ENCODE results near the gene CACNG5. TPM values are rescaled to one million over a fixed set of nuclear protein-coding genes. Genes with fewer than 3 reads are reported as not detected.

CACNG5 gene
- total RNA-seq, 1 experiment from 2014 or later: not detected

- in situ Hi-C loops (cut with HindIII; ENCODE audit: low sequenced_read_pairs): no loop called here
- DNase-seq (ENCODE audit: low spot score): no peak
These were observed 94.0 kb downstream of the CACNG5 start for GRCh38 chr17:66928949-66929348.

GRCh38 chr17:66929591-66929990, 94.7 kb downstream of the CACNG5 start:
- in situ Hi-C loops (cut with HindIII; ENCODE audit: low sequenced_read_pairs): no loop called here
- no peak for DNase-seq (ENCODE audit: low spot score)

GRCh38 chr17:66930933-66931332, 96.0 kb downstream of the CACNG5 start:
- no peak for DNase-seq (ENCODE audit: low spot score)
- in situ Hi-C loops (cut with HindIII; ENCODE audit: low sequenced_read_pairs): no loop called here

GRCh38 chr17:66932311-66932710, 97.4 kb downstream of the CACNG5 start:
- DNase-seq (ENCODE audit: low spot score): no peak
- in situ Hi-C loops (cut with HindIII; ENCODE audit: low sequenced_read_pairs): no loop called here

GRCh38 chr17:66934040-66934439, 99.1 kb downstream of the CACNG5 start:
- DNase-seq (ENCODE audit: low spot score): no peak
- in situ Hi-C loops (cut with HindIII; ENCODE audit: low sequenced_read_pairs): no loop called here

Other genes with a start within 250 kb of the CACNG5 start
- 0.24 and 1.4 TPM in 2 replicates for gene CACNG4, start 129.6 kb downstream of the CACNG5 start, total RNA-seq (2014; rRNA removed; shearing (Covaris generic))
- gene CACNG1, start 209.4 kb downstream of the CACNG5 start, total RNA-seq (2014; rRNA removed; shearing (Covaris generic)): not detected in 2 replicates